ENCODE results near the gene TARM1.
"Not testable (repeated sequence)": the region's sequence is repeated elsewhere in the genome, so short reads cannot be mapped to it uniquely, and the experiment has no call there.

The TARM1 gene

GRCh38 chr19:54102421-54103169, 21.4 kb upstream of the TARM1 start, which contains the start of gene NDUFA3:
Gene NDUFA3, plus strand, starts transcription at chr19:54102855. Its CDS starts 24 bp downstream, at chr19:54102879.
- Histone ChIP-seq H3K36me3 (replicated peaks; ENCODE audit: insufficient read depth, low read length) (no peaks in the 10 kb centered on the region), H3K27ac (ENCODE audit: low read length) (no peak within 1 kb of the TSS), H3K27me3 (replicated peaks; ENCODE audit: insufficient read depth, low read length) (peaks cover 13% of the 10 kb centered on the region), H2AFZ (ENCODE audit: low read length) (peak within 1 kb of the TSS; percentile 82), H3F3A (ENCODE audit: insufficient read depth, low read length) (no peaks in the 10 kb centered on the region), H4K20me1 (ENCODE audit: insufficient read depth, low read length) (no peaks in the 10 kb centered on the region), H3K9me2 (replicated peaks; ENCODE audit: insufficient read depth, low read length) (no peaks in the 10 kb centered on the region), H3K79me2 (ENCODE audit: low read length) (peaks cover 31% of the 10 kb centered on the region), H3K9ac (ENCODE audit: low read length) (peak within 1 kb of the TSS; percentile 77), H3K4me3 (ENCODE audit: low read length) (peak within 1 kb of the TSS; percentile 92), H3K4me2 (ENCODE audit: low read depth, low read length) (peak within 1 kb of the TSS; percentile 97), H3K4me1 (ENCODE audit: low read length) (no peaks in the 10 kb centered on the region), H3K9me3 (replicated peaks; ENCODE audit: insufficient read depth, low read length) (no peaks in the 10 kb centered on the region)
- no peak for TF ChIP-seq EZH2 (optimal IDR thresholded peaks at IDR 0.05; ENCODE audit: low read depth, low read length)
- peak; percentile 99 for DNase-seq

DNA sequence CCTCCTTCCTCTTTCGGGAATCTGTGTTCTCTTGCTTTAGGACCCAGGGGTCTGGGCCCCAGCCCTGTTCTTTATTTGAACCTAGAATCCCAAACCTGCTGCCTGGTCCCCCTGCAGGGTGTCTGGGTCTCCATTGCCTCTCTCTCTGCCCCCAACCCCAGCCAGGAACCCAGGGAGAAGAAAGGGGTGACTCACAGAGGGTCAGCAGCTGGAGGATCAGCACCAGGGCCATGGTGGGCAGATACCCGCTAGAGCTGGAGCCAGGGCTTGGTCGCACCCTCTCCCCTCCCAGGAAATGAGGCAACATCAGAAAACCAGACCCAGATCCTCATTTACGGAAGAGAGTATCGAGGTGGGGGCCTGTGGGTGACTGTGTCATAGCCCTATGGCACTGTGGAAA, 19.4 kb upstream of the TARM1 start, which contains the start of gene OSCAR:
Gene OSCAR, minus strand, starts transcription at position 243 of the 400 bp plus-strand sequence. Its CDS starts 11 bp downstream, at position 232.
- TF ChIP-seq EZH2phosphoT487 (IDR thresholded peaks at IDR 0.05; ENCODE audit: low read length) (no peak), EZH2 (optimal IDR thresholded peaks at IDR 0.05; ENCODE audit: low read depth, low read length) (no peak)
- TF ChIP-seq, protein P1, sequence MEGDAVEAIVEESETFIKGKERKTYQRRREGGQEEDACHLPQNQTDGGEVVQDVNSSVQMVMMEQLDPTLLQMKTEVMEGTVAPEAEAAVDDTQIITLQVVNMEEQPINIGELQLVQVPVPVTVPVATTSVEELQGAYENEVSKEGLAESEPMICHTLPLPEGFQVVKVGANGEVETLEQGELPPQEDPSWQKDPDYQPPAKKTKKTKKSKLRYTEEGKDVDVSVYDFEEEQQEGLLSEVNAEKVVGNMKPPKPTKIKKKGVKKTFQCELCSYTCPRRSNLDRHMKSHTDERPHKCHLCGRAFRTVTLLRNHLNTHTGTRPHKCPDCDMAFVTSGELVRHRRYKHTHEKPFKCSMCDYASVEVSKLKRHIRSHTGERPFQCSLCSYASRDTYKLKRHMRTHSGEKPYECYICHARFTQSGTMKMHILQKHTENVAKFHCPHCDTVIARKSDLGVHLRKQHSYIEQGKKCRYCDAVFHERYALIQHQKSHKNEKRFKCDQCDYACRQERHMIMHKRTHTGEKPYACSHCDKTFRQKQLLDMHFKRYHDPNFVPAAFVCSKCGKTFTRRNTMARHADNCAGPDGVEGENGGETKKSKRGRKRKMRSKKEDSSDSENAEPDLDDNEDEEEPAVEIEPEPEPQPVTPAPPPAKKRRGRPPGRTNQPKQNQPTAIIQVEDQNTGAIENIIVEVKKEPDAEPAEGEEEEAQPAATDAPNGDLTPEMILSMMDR (IDR thresholded peaks at IDR 0.05; ENCODE audit: low read length): no peak
- no peaks in the 10 kb centered on the region for H4K20me1 ChIP-seq (ENCODE audit: insufficient read depth, low read length)
- H3K36me3 ChIP-seq (replicated peaks; ENCODE audit: insufficient read depth, low read length): no peaks in the 10 kb centered on the region
- H3K9me2 ChIP-seq (replicated peaks; ENCODE audit: insufficient read depth, low read length): no peaks in the 10 kb centered on the region
- DNase-seq: no peak
- peaks cover 22% of the 10 kb centered on the region for H3K27me3 ChIP-seq (replicated peaks; ENCODE audit: insufficient read depth, low read length)
- H3F3A ChIP-seq (ENCODE audit: insufficient read depth, low read length): no peaks in the 10 kb centered on the region
- no peak within 1 kb of the TSS for H3K27ac ChIP-seq (ENCODE audit: low read length)
- H3K9ac ChIP-seq (ENCODE audit: low read length): no peak within 1 kb of the TSS
- no peaks in the 10 kb centered on the region for H3K9me3 ChIP-seq (replicated peaks; ENCODE audit: insufficient read depth, low read length)
- no peak within 1 kb of the TSS for H2AFZ ChIP-seq (ENCODE audit: low read length)
- H3K79me2 ChIP-seq (ENCODE audit: low read length): peaks cover 28% of the 10 kb centered on the region
- H3K4me3 ChIP-seq (ENCODE audit: low read length): no peak within 1 kb of the TSS
- H3K4me2 ChIP-seq (ENCODE audit: low read depth, low read length): no peak within 1 kb of the TSS
- no peaks in the 10 kb centered on the region for H3K4me1 ChIP-seq (ENCODE audit: low read length)

GRCh38 chr19:54099903-54100255, 18.7 kb upstream of the TARM1 start:
- H3K36me3 ChIP-seq (replicated peaks; ENCODE audit: insufficient read depth, low read length); DNase-seq; H2AFZ ChIP-seq (ENCODE audit: low read length); H3K4me2 ChIP-seq (ENCODE audit: low read depth, low read length); H3F3A ChIP-seq (ENCODE audit: insufficient read depth, low read length); H3K9ac ChIP-seq (ENCODE audit: low read length); H3K27ac ChIP-seq (ENCODE audit: low read length); H3K9me3 ChIP-seq (replicated peaks; ENCODE audit: insufficient read depth, low read length); H3K4me1 ChIP-seq (ENCODE audit: low read length); H3K9me2 ChIP-seq (replicated peaks; ENCODE audit: insufficient read depth, low read length); H4K20me1 ChIP-seq (ENCODE audit: insufficient read depth, low read length); H3K4me3 ChIP-seq (ENCODE audit: low read length): not testable (repeated sequence)
- Histone ChIP-seq H3K27me3 (replicated peaks; ENCODE audit: insufficient read depth, low read length) (peaks cover 22% of the 10 kb centered on the region), H3K79me2 (ENCODE audit: low read length) (peaks cover 22% of the 10 kb centered on the region)

GRCh38 chr19:54099190-54099902, 18.2 kb upstream of the TARM1 start:
- Histone ChIP-seq H3K9me2 (replicated peaks; ENCODE audit: insufficient read depth, low read length) (no peaks in the 10 kb centered on the region), H3K9ac (ENCODE audit: low read length) (no peak overlapping the region), H3K36me3 (replicated peaks; ENCODE audit: insufficient read depth, low read length) (no peaks in the 10 kb centered on the region), H3K4me3 (ENCODE audit: low read length) (no peak overlapping the region), H2AFZ (ENCODE audit: low read length) (no peak overlapping the region), H3K27me3 (replicated peaks; ENCODE audit: insufficient read depth, low read length) (peaks cover 22% of the 10 kb centered on the region), H4K20me1 (ENCODE audit: insufficient read depth, low read length) (no peaks in the 10 kb centered on the region), H3K9me3 (replicated peaks; ENCODE audit: insufficient read depth, low read length) (no peaks in the 10 kb centered on the region), H3F3A (ENCODE audit: insufficient read depth, low read length) (no peaks in the 10 kb centered on the region), H3K79me2 (ENCODE audit: low read length) (peaks cover 17% of the 10 kb centered on the region), H3K27ac (ENCODE audit: low read length) (no peak overlapping the region), H3K4me2 (ENCODE audit: low read depth, low read length) (no peak overlapping the region), H3K4me1 (ENCODE audit: low read length) (no peaks in the 10 kb centered on the region)
- no peak for TF ChIP-seq EZH2 (optimal IDR thresholded peaks at IDR 0.05; ENCODE audit: low read depth, low read length)
- TF ChIP-seq EZH2phosphoT487 (IDR thresholded peaks at IDR 0.05; ENCODE audit: low read length): no peak
- TF ChIP-seq, protein P1 (IDR thresholded peaks at IDR 0.05; ENCODE audit: low read length): no peak
- no peak for DNase-seq

Data from MM.1S (cell line).